Mesothelial cell of epicardium (in vitro differentiated cells): Measurements from ENCODE around the gene GOLGA6L24. TPM values are rescaled to one million over a fixed set of nuclear protein-coding genes. Genes with fewer than 3 reads are reported as not detected.
A peak's percentile ranks its signal among the peaks of the same experiment; 100 is the strongest.
"Not testable (repeated sequence)": the region's sequence is repeated elsewhere in the genome, so short reads cannot be mapped to it uniquely, and the experiment has no call there.

Experiments
- DNase-seq, 2 experiments: peaks; one replicate each; pipeline ENCODE4 v3.0.0; 2021; ENCODE audit warnings: low spot score in 2 of 2; ENCODE audit not compliant: unreplicated experiment in 2 of 2
- H3K27ac Mint-ChIP-seq: 2 replicates; pipeline ENCODE4 v1.8.0; 2021; ENCODE audit warnings: mixed read lengths
- H3K27me3 Mint-ChIP-seq: 2 replicates; pipeline ENCODE4 v1.8.0; 2021; ENCODE audit warnings: low read depth, mixed read lengths
- H3K36me3 Mint-ChIP-seq: 2 replicates; pipeline ENCODE4 v1.8.0; 2021; ENCODE audit warnings: mixed read lengths
- H3K4me1 Mint-ChIP-seq: 2 replicates; pipeline ENCODE4 v1.8.0; 2021; ENCODE audit warnings: mixed read lengths
- H3K4me3 Mint-ChIP-seq: 2 replicates; pipeline ENCODE4 v1.8.0; 2021; ENCODE audit warnings: mild to moderate bottlenecking, moderate library complexity, mixed read lengths
- H3K9me3 Mint-ChIP-seq: 2 replicates; pipeline ENCODE4 v1.8.0; 2021; ENCODE audit warnings: mixed read lengths
- total RNA-seq: library from RNA; stranded (reverse); gene quantifications from 3 replicates; pipeline ENCODE4 v1.2.1, GENCODE V29; 2021

GOLGA6L24 gene, protein sequence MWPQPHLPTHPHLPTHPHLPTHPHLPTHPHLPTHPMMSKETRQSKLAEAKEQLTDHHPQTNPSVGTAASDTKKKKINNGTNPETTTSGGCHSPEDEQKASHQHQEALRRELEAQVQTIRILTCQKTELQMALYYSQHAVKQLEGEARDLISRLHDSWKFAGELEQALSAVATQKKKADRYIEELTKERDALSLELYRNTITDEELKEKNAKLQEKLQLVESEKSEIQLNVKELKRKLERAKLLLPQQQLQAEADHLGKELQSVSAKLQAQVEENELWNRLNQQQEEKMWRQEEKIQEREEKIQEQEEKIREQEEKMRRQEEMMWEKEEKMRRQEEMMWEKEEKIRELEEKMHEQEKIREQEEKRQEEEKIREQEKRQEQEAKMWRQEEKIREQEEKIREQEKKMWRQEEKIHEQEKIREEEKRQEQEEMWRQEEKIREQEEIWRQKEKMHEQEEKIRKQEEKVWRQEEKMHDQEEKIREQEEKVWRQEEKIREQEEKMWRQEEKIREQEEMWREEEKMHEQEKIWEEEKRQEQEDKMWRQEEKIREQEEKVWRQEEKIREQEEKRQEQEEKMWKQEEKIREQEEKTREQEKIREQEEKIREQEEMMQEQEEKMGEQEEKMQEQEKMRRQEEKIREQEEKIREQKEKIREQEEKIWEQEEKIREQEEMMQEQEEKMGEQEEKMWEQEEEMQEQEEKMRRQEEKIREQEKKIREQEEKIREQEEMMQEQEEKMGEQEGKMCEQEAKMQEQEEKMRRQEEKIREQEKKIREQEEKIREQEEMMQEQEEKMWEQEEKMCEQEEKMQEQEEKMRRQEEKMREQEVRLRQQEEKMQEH
- total RNA-seq: not detected in 3 replicates

- not testable (repeated sequence) for H3K4me3 Mint-ChIP-seq, DNase-seq, H3K27ac Mint-ChIP-seq, H3K9me3 Mint-ChIP-seq, H3K4me1 Mint-ChIP-seq, H3K27me3 Mint-ChIP-seq, H3K36me3 Mint-ChIP-seq
Observed at GRCh38 chr15:28357984-28358383, at the start of gene GOLGA6L24. GOLGA6L24 (minus strand) TSS chr15:28358084; CDS start chr15:28358023, 61 bp downstream.

DNA sequence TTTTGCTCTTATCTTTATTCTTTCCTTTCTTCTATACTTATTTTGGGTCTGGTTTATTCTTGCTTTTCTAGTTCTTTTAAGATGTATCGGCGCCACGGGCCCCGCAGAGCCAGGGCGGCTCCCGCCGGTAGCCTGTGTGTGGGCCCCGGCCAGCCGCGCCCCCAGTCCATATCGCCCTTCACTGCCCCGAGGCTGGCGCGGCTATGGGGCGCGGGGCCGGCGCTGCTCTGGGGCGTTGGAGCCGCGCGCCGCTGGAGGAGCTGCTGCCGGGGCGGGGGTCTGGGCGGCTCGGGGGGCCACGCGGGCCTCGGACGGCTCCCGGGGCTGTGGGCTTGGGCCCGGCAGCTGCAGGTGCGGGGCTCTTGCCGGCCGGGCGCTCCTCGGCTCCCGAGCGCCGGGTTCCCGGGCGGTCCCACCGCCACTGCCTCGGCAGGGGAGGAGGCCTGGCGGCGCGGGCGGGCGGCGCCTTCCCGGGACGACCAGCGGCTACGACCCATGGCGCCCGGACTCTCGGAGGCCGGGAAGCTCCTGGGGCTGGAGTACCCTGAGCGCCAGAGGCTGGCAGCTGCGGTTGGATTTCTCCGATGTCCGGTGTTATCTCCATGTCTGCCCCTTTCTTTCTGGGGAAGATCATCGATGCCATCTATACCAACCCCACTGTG, 45.0 kb upstream of the GOLGA6L24 start:
- not testable (repeated sequence) for H3K27me3 Mint-ChIP-seq, H3K9me3 Mint-ChIP-seq, H3K4me1 Mint-ChIP-seq, H3K36me3 Mint-ChIP-seq, DNase-seq, H3K4me3 Mint-ChIP-seq, H3K27ac Mint-ChIP-seq

- DNase-seq, H3K36me3 Mint-ChIP-seq, H3K27me3 Mint-ChIP-seq, H3K9me3 Mint-ChIP-seq, H3K27ac Mint-ChIP-seq, H3K4me3 Mint-ChIP-seq, H3K4me1 Mint-ChIP-seq: not testable (repeated sequence)
Observed at GRCh38 chr15:28396022-28396421, 38.1 kb upstream of the GOLGA6L24 start.

DNA sequence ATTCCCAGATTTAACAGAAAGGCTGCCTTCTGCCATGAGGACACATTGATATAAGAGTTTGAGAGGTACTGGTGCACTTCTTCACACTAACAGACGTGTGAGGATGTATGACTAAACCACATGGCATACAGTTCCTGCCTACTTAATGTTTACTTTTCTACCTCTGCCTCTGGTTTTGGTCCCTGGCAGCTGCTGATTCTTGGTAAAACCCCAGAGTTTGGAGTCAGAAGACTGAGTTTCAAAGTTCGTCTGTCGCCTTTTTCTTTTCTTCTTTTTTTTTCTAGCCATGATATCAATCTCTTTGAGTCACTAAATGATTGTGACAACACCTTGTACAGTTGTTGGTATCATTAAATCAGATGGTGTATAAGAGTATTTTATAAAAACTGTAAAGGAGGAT, 22.2 kb upstream of the GOLGA6L24 start:
- not testable (repeated sequence) for H3K9me3 Mint-ChIP-seq, H3K27me3 Mint-ChIP-seq, H3K27ac Mint-ChIP-seq, H3K4me1 Mint-ChIP-seq, H3K36me3 Mint-ChIP-seq, H3K4me3 Mint-ChIP-seq, DNase-seq

GRCh38 chr15:28378364-28378763, 20.5 kb upstream of the GOLGA6L24 start, which contains the start of gene GOLGA8F:
GOLGA8F (plus strand) TSS chr15:28378664; CDS start chr15:28378762, 98 bp downstream.
- not testable (repeated sequence) for H3K27me3 Mint-ChIP-seq, H3K36me3 Mint-ChIP-seq, H3K9me3 Mint-ChIP-seq, H3K4me3 Mint-ChIP-seq, DNase-seq, H3K4me1 Mint-ChIP-seq, H3K27ac Mint-ChIP-seq

DNA sequence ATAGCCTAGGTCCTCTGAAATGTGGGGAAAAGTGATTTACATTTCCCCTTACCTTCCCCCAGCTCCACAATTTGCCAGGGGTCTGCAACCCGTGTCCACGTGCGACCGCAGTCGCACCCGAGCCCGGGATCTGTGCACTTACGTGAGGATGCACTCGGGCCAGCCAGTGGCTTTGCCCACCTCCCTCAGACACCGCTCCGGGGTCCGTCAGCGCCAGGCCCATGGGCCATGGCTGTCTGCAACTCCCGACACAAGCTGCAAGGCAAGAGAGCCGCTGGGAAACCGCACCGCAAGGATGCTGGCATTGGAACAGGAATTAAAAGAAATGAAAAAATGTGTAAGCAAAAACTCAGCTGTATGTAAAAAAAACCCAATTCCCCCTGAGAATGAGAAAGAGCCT, 7.6 kb upstream of the GOLGA6L24 start:
- DNase-seq, H3K4me1 Mint-ChIP-seq, H3K4me3 Mint-ChIP-seq, H3K9me3 Mint-ChIP-seq, H3K27me3 Mint-ChIP-seq, H3K27ac Mint-ChIP-seq, H3K36me3 Mint-ChIP-seq: not testable (repeated sequence)

DNA sequence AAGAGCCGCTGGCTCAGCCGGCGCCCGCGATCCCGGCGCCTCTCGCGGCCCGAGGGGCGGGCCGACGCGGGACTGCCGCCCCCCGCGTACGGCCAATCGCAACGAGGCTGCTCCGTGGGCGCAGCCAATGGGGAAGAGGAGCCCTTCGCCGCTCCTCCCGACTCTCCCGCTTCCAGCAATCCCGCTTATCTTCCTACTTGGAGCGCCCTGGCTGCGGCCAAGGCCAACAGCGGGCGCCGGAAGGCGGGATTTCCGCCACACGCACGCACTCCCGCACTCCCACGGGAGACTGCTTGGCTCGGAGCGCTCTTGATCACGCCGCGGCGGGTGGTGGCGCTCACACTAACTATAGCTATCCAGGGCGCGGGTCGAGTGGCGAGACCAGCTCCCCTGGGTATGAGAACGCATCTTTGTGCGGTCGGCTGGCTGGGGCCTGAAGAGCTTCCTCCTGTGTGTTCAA, 35.7 kb downstream of the GOLGA6L24 start, which contains the start of gene HERC2:
Gene HERC2 (minus strand): TSS at position 51 of the 460 bp plus-strand sequence. CDS start 746 bp downstream, outside the sequence.
- H3K36me3 Mint-ChIP-seq, H3K9me3 Mint-ChIP-seq, H3K27me3 Mint-ChIP-seq, H3K4me1 Mint-ChIP-seq, DNase-seq: not testable (repeated sequence)
- Mint-ChIP-seq H3K4me3 (peak within 1 kb of the TSS; percentile 97), H3K27ac (peak within 1 kb of the TSS; percentile 92)

DNA sequence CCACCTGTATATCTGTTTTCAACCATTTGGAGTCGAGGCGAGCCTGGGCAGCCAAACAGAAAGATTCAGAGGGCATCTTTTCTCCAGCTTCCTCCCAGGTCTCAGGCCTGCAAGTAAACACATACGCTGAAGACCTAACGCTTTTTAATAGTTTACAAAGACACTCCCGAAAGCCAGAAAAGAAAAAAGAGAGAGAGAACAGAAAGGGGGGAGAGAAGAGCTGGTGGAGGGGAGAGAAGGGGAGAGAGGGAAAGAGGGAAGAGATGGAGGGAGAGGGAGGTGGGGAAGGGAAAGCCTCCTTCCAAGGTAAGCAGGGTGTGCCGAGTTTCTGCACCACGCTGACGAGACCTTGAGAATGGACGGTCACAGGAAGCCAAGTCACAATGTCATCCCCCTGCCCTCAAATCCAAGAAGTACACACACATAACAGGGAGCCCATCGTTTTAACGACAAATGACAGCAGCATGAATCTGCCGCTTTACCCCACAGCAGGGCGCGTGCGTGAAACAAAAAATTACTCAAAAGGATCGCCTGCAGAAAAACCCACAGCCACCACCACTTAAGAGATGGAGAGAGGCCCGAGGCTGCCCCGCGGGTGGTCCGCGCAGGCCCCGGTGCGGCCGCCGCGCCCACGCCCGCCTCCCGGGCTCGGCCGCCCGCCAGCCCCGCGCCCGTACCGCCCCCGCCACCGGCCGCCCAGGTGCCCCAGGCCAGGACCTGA, 36.4 kb downstream of the GOLGA6L24 start:
- peak overlapping the region; percentile 97 for H3K4me3 Mint-ChIP-seq

DNA sequence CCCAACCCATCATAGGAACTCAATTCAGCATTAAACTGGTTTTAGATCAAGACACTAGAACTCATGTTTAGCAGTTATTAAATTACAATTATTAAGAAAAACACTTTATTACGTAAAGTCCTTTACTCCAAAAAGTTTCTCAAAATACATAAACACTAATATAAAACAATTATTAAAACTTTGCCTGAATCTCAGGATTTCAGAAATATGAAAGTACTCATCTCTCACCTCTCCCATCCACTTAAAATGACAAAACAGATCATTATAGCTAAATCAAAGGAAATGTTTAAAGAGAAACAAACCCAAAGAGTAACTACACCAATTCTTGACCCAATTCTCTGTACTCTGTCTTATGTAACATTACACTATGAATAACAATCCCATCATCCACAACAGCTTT, 38.2 kb downstream of the GOLGA6L24 start:
- not testable (repeated sequence) for H3K9me3 Mint-ChIP-seq, H3K27ac Mint-ChIP-seq, H3K4me3 Mint-ChIP-seq, DNase-seq, H3K27me3 Mint-ChIP-seq, H3K4me1 Mint-ChIP-seq
- H3K36me3 Mint-ChIP-seq: peaks cover 15% of the 10 kb centered on the region

More for the DNA sequence above, 36.4 kb downstream of the GOLGA6L24 start:
- H3K27me3 Mint-ChIP-seq, H3K4me1 Mint-ChIP-seq, H3K36me3 Mint-ChIP-seq, DNase-seq, H3K9me3 Mint-ChIP-seq: not testable (repeated sequence)
- H3K27ac Mint-ChIP-seq: peak overlapping the region; percentile 92

- H3K27ac Mint-ChIP-seq, H3K9me3 Mint-ChIP-seq, H3K4me1 Mint-ChIP-seq, DNase-seq, H3K27me3 Mint-ChIP-seq, H3K4me3 Mint-ChIP-seq: not testable (repeated sequence)
- peaks cover 20% of the 10 kb centered on the region for H3K36me3 Mint-ChIP-seq
Observed at GRCh38 chr15:28318828-28319227, 39.1 kb downstream of the GOLGA6L24 start.

- not testable (repeated sequence) for H3K4me1 Mint-ChIP-seq, H3K27ac Mint-ChIP-seq, H3K4me3 Mint-ChIP-seq, H3K27me3 Mint-ChIP-seq, H3K9me3 Mint-ChIP-seq, DNase-seq
- peaks cover 24% of the 10 kb centered on the region for H3K36me3 Mint-ChIP-seq
Observed at GRCh38 chr15:28318122-28318521, 39.8 kb downstream of the GOLGA6L24 start.

- H3K27me3 Mint-ChIP-seq, H3K27ac Mint-ChIP-seq, H3K4me3 Mint-ChIP-seq: not testable (repeated sequence)
Observed at GRCh38 chr15:28316958-28317357, 40.9 kb downstream of the GOLGA6L24 start.

GRCh38 chr15:28310454-28310853, 47.4 kb downstream of the GOLGA6L24 start:
- not testable (repeated sequence) for H3K4me3 Mint-ChIP-seq, DNase-seq, H3K27me3 Mint-ChIP-seq, H3K27ac Mint-ChIP-seq, H3K4me1 Mint-ChIP-seq
- peaks cover 52% of the 10 kb centered on the region for H3K36me3 Mint-ChIP-seq
- peaks cover 30% of the 10 kb centered on the region for H3K9me3 Mint-ChIP-seq

More at GRCh38 chr15:28316958-28317357, 40.9 kb downstream of the GOLGA6L24 start:
- not testable (repeated sequence) for H3K4me1 Mint-ChIP-seq, H3K9me3 Mint-ChIP-seq, DNase-seq
- peaks cover 24% of the 10 kb centered on the region for H3K36me3 Mint-ChIP-seq
